ENCODE data around the gene FA2H.

DNA sequence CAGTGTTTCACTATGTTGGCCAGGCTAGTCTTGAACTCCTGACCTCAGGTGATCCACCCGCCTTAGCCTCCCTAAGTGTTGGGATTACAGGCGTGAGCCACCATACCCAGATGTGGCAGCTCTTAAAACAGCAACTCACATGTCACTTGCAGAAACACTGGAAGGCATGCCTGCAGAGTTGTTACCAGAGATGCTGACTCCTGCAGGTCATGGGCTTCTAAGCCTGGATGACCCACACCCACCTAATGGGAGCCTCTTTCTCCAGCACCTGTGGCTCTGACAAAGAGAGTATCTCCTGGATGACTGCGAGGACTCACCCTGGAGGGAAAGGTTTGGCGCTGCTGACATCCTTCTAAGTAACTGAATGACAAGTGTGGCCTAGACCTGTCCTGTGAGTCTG is 96.8 kb downstream of the FA2H start:
- TF ChIP-seq, protein P1, sequence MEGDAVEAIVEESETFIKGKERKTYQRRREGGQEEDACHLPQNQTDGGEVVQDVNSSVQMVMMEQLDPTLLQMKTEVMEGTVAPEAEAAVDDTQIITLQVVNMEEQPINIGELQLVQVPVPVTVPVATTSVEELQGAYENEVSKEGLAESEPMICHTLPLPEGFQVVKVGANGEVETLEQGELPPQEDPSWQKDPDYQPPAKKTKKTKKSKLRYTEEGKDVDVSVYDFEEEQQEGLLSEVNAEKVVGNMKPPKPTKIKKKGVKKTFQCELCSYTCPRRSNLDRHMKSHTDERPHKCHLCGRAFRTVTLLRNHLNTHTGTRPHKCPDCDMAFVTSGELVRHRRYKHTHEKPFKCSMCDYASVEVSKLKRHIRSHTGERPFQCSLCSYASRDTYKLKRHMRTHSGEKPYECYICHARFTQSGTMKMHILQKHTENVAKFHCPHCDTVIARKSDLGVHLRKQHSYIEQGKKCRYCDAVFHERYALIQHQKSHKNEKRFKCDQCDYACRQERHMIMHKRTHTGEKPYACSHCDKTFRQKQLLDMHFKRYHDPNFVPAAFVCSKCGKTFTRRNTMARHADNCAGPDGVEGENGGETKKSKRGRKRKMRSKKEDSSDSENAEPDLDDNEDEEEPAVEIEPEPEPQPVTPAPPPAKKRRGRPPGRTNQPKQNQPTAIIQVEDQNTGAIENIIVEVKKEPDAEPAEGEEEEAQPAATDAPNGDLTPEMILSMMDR (IDR thresholded peaks at IDR 0.05; ENCODE audit: borderline replicate concordance, extremely low read depth, low read length, poor library complexity, severe bottlenecking) = no peak
- TF ChIP-seq EZH2 (IDR thresholded peaks at IDR 0.05; ENCODE audit: borderline replicate concordance, low read depth, low read length, severe bottlenecking) = no peak
